Neural crest cell (in vitro differentiated cells): ENCODE data around the gene LCN15. TPM values are rescaled to one million over a fixed set of nuclear protein-coding genes. Genes with fewer than 3 reads are reported as not detected.
A peak's percentile ranks its signal among the peaks of the same experiment; 100 is the strongest.

Experiments
- DNase-seq: peaks from one replicate; pipeline ENCODE4 v3.0.0; 2021; ENCODE audit warnings: low read depth, mixed read lengths, low spot score
- H3K27ac Mint-ChIP-seq: one replicate; pipeline ENCODE4 v1.8.0; 2021; ENCODE audit warnings: mild to moderate bottlenecking, mixed read lengths; ENCODE audit not compliant: unreplicated experiment
- H3K27me3 Mint-ChIP-seq: 2 replicates; pipeline ENCODE4 v1.8.0; 2021; ENCODE audit warnings: low read depth, mild to moderate bottlenecking, mixed read lengths
- H3K36me3 Mint-ChIP-seq: 2 replicates; pipeline ENCODE4 v1.8.0; 2021; ENCODE audit warnings: low read depth, mild to moderate bottlenecking, mixed read lengths
- H3K4me1 Mint-ChIP-seq: 2 replicates; pipeline ENCODE4 v1.8.0; 2021; ENCODE audit warnings: mixed read lengths
- H3K4me3 Mint-ChIP-seq: one replicate; pipeline ENCODE4 v1.8.0; 2021; ENCODE audit warnings: mild to moderate bottlenecking, mixed read lengths
- H3K9me3 Mint-ChIP-seq: 2 replicates; pipeline ENCODE4 v1.8.0; 2021; ENCODE audit warnings: mixed read lengths
- CTCF ChIP-seq: fragments of 200-600 bp; sonication (generic); conservative IDR thresholded peaks from 2 replicates; pipeline ENCODE4 v1.5.0; 2021; ENCODE audit warnings: antibody characterized with exemption, mild to moderate bottlenecking
- total RNA-seq: library from RNA; stranded (reverse); gene quantifications from 2 replicates; pipeline ENCODE4 v1.2.1, GENCODE V29; 2021

The LCN15 gene
- total RNA-seq, 1 donor from 2014 or later: not detected

- Mint-ChIP-seq H3K9me3 (peaks cover 11% of the 10 kb centered on the region), H3K4me3 (no peak overlapping the region), H3K36me3 (no peaks in the 10 kb centered on the region), H3K4me1 (peaks cover 4% of the 10 kb centered on the region), H3K27me3 (peaks cover 50% of the 10 kb centered on the region), H3K27ac (no peak overlapping the region)
- DNase-seq: no peak
- no peak for TF ChIP-seq CTCF
Observed at GRCh38 chr9:136777359-136777758, 13.0 kb upstream of the LCN15 start.

- peaks cover 11% of the 10 kb centered on the region for H3K9me3 Mint-ChIP-seq
- no peak overlapping the region for H3K27ac Mint-ChIP-seq
- peaks cover 4% of the 10 kb centered on the region for H3K4me1 Mint-ChIP-seq
- no peaks in the 10 kb centered on the region for H3K36me3 Mint-ChIP-seq
- no peak for TF ChIP-seq CTCF
- no peak for DNase-seq
- peaks cover 47% of the 10 kb centered on the region for H3K27me3 Mint-ChIP-seq
- no peak overlapping the region for H3K4me3 Mint-ChIP-seq
Observed at GRCh38 chr9:136776947-136777346, 12.6 kb upstream of the LCN15 start.

- Mint-ChIP-seq H3K27me3 (peaks cover 34% of the 10 kb centered on the region), H3K4me1 (peaks cover 4% of the 10 kb centered on the region), H3K4me3 (no peak overlapping the region), H3K27ac (no peak overlapping the region), H3K36me3 (no peaks in the 10 kb centered on the region), H3K9me3 (peaks cover 11% of the 10 kb centered on the region)
- no peak for DNase-seq
- TF ChIP-seq CTCF: no peak
Observed at GRCh38 chr9:136775191-136775590, 10.9 kb upstream of the LCN15 start.

- H3K36me3 Mint-ChIP-seq: no peaks in the 10 kb centered on the region
- no peak overlapping the region for H3K4me3 Mint-ChIP-seq
- peaks cover 11% of the 10 kb centered on the region for H3K9me3 Mint-ChIP-seq
- peaks cover 7% of the 10 kb centered on the region for H3K4me1 Mint-ChIP-seq
- H3K27me3 Mint-ChIP-seq: peaks cover 30% of the 10 kb centered on the region
- no peak overlapping the region for H3K27ac Mint-ChIP-seq
- no peak for TF ChIP-seq CTCF
- no peak for DNase-seq
Observed at GRCh38 chr9:136774416-136775045, 10.2 kb upstream of the LCN15 start.

GRCh38 chr9:136773386-136774044 is 9.2 kb upstream of the LCN15 start:
- H3K9me3 Mint-ChIP-seq: peaks cover 11% of the 10 kb centered on the region
- no peak for TF ChIP-seq CTCF
- H3K27ac Mint-ChIP-seq: peak overlapping the region; percentile 84
- H3K4me3 Mint-ChIP-seq: no peak overlapping the region
- H3K27me3 Mint-ChIP-seq: peaks cover 26% of the 10 kb centered on the region
- no peaks in the 10 kb centered on the region for H3K36me3 Mint-ChIP-seq
- peaks cover 7% of the 10 kb centered on the region for H3K4me1 Mint-ChIP-seq
- DNase-seq: no peak
